HepG2 (cell line): ENCODE results near the gene COQ8A. TPM values are rescaled to one million over a fixed set of nuclear protein-coding genes. Genes with fewer than 3 reads are reported as not detected.

Source experiments
- ATAC-seq: fragments of 200-7000 bp; cut with Tn5 transposase; 3 replicates; pipeline ENCODE4 v1.9.1; 2020; ENCODE audit warnings: mild to moderate bottlenecking, moderate library complexity
- BruUV-seq: library from RNA; stranded (reverse); fragments of 400-500 nt; replicated peaks from 2 replicates; lab custom pipeline; 2021; lab: Mats Ljungman, UMichigan
- CTCF ChIA-PET: fragments of 300-600 bp; formaldehyde crosslinking; extraction: SDS; loops from one replicate; lab custom pipeline; 2021; ENCODE audit warnings: low total read pairs, inconsistent platforms, low intra/inter-chr PET ratio; lab: Yijun Ruan, JAX
- POLR2A ChIA-PET: fragments of 350-600 bp; sonication (Branson Sonifier 250); formaldehyde crosslinking; loops from one replicate; lab custom pipeline; 2020; ENCODE audit warnings: antibody characterized with exemption, inconsistent platforms; lab: Yijun Ruan, JAX
- DNase-seq: peaks from one replicate; pipeline ENCODE4 v3.0.0-alpha.2; 2015; ENCODE audit warnings: low spot score
- FAIRE-seq: peaks from 3 replicates; lab custom pipeline; 2011; peaks lifted over from hg19 to GRCh38; lab: Jason Lieb, UNC
- H2AFZ ChIP-seq: one replicate; pipeline ENCODE4 v1.6.1; 2011; ENCODE audit warnings: low read length, inconsistent platforms
- H3K27ac ChIP-seq: fragments of 300-600 bp; 3 replicates; pipeline ENCODE4 v1.8.0; 2011; ENCODE audit warnings: mixed run types, mild to moderate bottlenecking, mixed read lengths, low read length, inconsistent platforms; ENCODE audit not compliant: insufficient read depth; ENCODE audit errors: extremely low read length
- H3K27me3 ChIP-seq, 2 experiments: fragments of 200-600 bp in 1 of 2; 2 replicates in 1 of 2; 3 replicates in 1 of 2; pipeline versions ENCODE4 v1.6.0 to v1.8.0; 2011; ENCODE audit warnings: low read length in 2 of 2, mild to moderate bottlenecking in 2 of 2, moderate library complexity in 2 of 2, inconsistent platforms in 1 of 2; ENCODE audit not compliant: insufficient read depth in 2 of 2, control insufficient read depth in 1 of 2
- H3K36me3 ChIP-seq, 2 experiments: fragments of 200-600 bp in 1 of 2; replicated peaks in 1 of 2; 2 replicates in 1 of 2; 3 replicates in 1 of 2; pipeline versions ENCODE4 v1.5.1 to v1.8.0; 2011; ENCODE audit warnings: low read length in 2 of 2, inconsistent platforms in 1 of 2; ENCODE audit not compliant: insufficient read depth in 2 of 2, control insufficient read depth in 1 of 2
- H3K4me1 ChIP-seq: 2 replicates; pipeline ENCODE4 v1.5.1; 2012; ENCODE audit warnings: low read length, inconsistent platforms; ENCODE audit not compliant: insufficient read depth
- H3K4me2 ChIP-seq: 2 replicates; pipeline ENCODE4 v1.6.0; 2011; ENCODE audit warnings: low read depth, low read length, inconsistent platforms
- H3K4me3 ChIP-seq, 3 experiments: fragments of 200-600 bp in 1 of 3; sonication (generic), shearing (Covaris generic) in 1 of 3; replicated peaks in 1 of 3; 2 replicates each; pipeline ENCODE4 v1.5.1; 2011 to 2016; ENCODE audit warnings: low read length in 3 of 3, inconsistent platforms in 2 of 3, low read depth in 2 of 3, mild to moderate bottlenecking in 2 of 3, control low read depth in 1 of 3, mixed read lengths in 1 of 3; ENCODE audit not compliant: insufficient read depth in 1 of 3
- H3K79me2 ChIP-seq: one replicate; pipeline ENCODE4 v1.6.1; 2011; ENCODE audit warnings: low read length, inconsistent platforms; ENCODE audit not compliant: insufficient read depth
- H3K9ac ChIP-seq: 2 replicates; pipeline ENCODE4 v1.6.0; 2011; ENCODE audit warnings: mild to moderate bottlenecking, low read depth, low read length, inconsistent platforms; ENCODE audit not compliant: insufficient read depth
- H3K9me3 ChIP-seq: 2 replicates; pipeline ENCODE4 v1.5.1; 2012; ENCODE audit warnings: mild to moderate bottlenecking, low read length
- H4K20me1 ChIP-seq: 2 replicates; pipeline ENCODE4 v1.6.0; 2011; ENCODE audit warnings: inconsistent platforms, mild to moderate bottlenecking, low read length, moderate library complexity; ENCODE audit not compliant: insufficient read depth
- ADNP ChIP-seq: sonication (generic); formaldehyde crosslinking; IDR thresholded peaks from 2 replicates; pipeline ENCODE4 v1.4.0; 2020; ENCODE audit warnings: missing genetic modification reagents
- AGO2 ChIP-seq: fragments of 200-400 bp; formaldehyde crosslinking; optimal IDR thresholded peaks from 2 replicates; pipeline ENCODE3; 2017; ENCODE audit warnings: mild to moderate bottlenecking, low read depth, low read length, moderate library complexity
- DNMT1 ChIP-seq: sonication (generic); formaldehyde crosslinking; IDR thresholded peaks from 2 replicates; pipeline ENCODE4 v1.5.1; 2020; ENCODE audit warnings: mild to moderate bottlenecking, missing genetic modification reagents
- DPF2 ChIP-seq: sonication (generic); formaldehyde crosslinking; IDR thresholded peaks from 2 replicates; pipeline ENCODE4 v1.4.0; 2020; ENCODE audit warnings: mild to moderate bottlenecking, low read depth, missing genetic modification reagents, borderline replicate concordance
- ESRRA ChIP-seq: sonication (generic); formaldehyde crosslinking; IDR thresholded peaks from 2 replicates; pipeline ENCODE4 v1.5.1; 2020; ENCODE audit warnings: mild to moderate bottlenecking, low read depth, missing genetic modification reagents
- GZF1 ChIP-seq: sonication (generic); formaldehyde crosslinking; IDR thresholded peaks from 2 replicates; pipeline ENCODE4 v1.5.1; 2020; ENCODE audit warnings: mild to moderate bottlenecking, missing genetic modification reagents
- HMGXB4 ChIP-seq, 2 experiments: sonication (generic) in 1 of 2; formaldehyde crosslinking in 1 of 2; IDR thresholded peaks; 2 replicates each; pipeline versions ENCODE4 v1.4.0 to v1.6.1; 2018 to 2020; ENCODE audit warnings: missing genetic modification reagents in 2 of 2, borderline replicate concordance in 1 of 2, low read depth in 1 of 2, mild to moderate bottlenecking in 1 of 2, missing biosample characterization in 1 of 2
- MTA3 ChIP-seq: sonication (generic); formaldehyde crosslinking; IDR thresholded peaks from 2 replicates; pipeline ENCODE4 v1.4.0; 2020; ENCODE audit warnings: missing genetic modification reagents
- PHF20 ChIP-seq: sonication (generic); formaldehyde crosslinking; IDR thresholded peaks from 2 replicates; pipeline ENCODE4 v1.5.0; 2020; ENCODE audit warnings: mild to moderate bottlenecking, missing genetic modification reagents
- POLR2G ChIP-seq: fragments of 200-400 bp; formaldehyde crosslinking; IDR thresholded peaks from 2 replicates; pipeline ENCODE4 v1.6.1; 2018; ENCODE audit warnings: mild to moderate bottlenecking, low read depth, low read length, moderate library complexity
- SATB2 ChIP-seq: sonication (generic); formaldehyde crosslinking; IDR thresholded peaks from 2 replicates; pipeline ENCODE4 v1.5.0; 2020; ENCODE audit warnings: missing genetic modification reagents
- ZNF605 ChIP-seq: sonication (generic); formaldehyde crosslinking; IDR thresholded peaks from 2 replicates; pipeline ENCODE4 v1.8.0; 2022; ENCODE audit warnings: mild to moderate bottlenecking, missing genetic modification reagents
- WGBS: methylation state at CpG from one replicate; pipeline ENCODE4 v1.1.6; 2017; ENCODE audit warnings: low lambda C conversion rate; 5-methylcytosine and 5-hydroxymethylcytosine counted together
- in situ Hi-C: cut with HindIII; loops from 2 replicates; pipeline ENCODE4 v1.10.0; 2017; ENCODE audit warnings: low pct_unique_long_range_greater_than_20kb; ENCODE audit not compliant: extremely low pct_ligation_motif_present
- intact Hi-C: fragments of 100-400 bp; cut with micrococcal nuclease; formaldehyde crosslinking; loops from one replicate; pipeline ENCODE4 v1.10.0; 2022; ENCODE audit not compliant: unreplicated experiment
- polyA plus RNA-seq, 8 experiments: library from polyadenylated mRNA; depleted of rRNA in 3 of 8; stranded (reverse) in 7 of 8; unstranded in 1 of 8; fragments of >200 nt; fragmentation: Illumina TruSeq in 4 of 8; extraction: Trizol in 4 of 8; gene quantifications; 2 replicates each; pipeline versions ENCODE4 v1.2.1 to v1.2.3, GENCODE V29; 2011 to 2016; ENCODE audit warnings: low read depth in 4 of 8, missing spikeins in 1 of 8, mixed read lengths in 1 of 8; ENCODE audit not compliant: insufficient read depth in 1 of 8
- total RNA-seq, 5 experiments: library from RNA; depleted of rRNA; stranded (reverse); fragments of >200 nt; fragmentation: Illumina TruSeq; extraction: Trizol; gene quantifications; 2 replicates each; pipeline ENCODE4 v1.2.3, GENCODE V29; 2016; ENCODE audit warnings: low read depth in 1 of 5
- TF ChIP-seq, protein P1 (sequence below): sonication (generic); formaldehyde crosslinking; IDR thresholded peaks from 2 replicates; pipeline ENCODE4 v1.8.0; 2022; ENCODE audit warnings: missing genetic modification reagents, mild to moderate bottlenecking, inconsistent platforms, borderline replicate concordance
- TF ChIP-seq, protein P2 (sequence below): IDR thresholded peaks from 2 replicates; pipeline ENCODE4 v1.6.1; 2016; ENCODE audit warnings: missing genetic modification reagents, missing compliant biosample characterization

COQ8A gene
- total and polyA plus RNA-seq, 2 of the 13 experiments (the other 11 are each of a cell fraction or from before 2014, with no cell fraction given) = 60.4 to 88.7 TPM

- Histone ChIP-seq H4K20me1 (no peaks in the 10 kb centered on the region), H3K27ac (no peak overlapping the region), H3K4me1 (peaks cover 13% of the 10 kb centered on the region), H3K9ac (no peak overlapping the region), H3K27me3 (no peaks in the 10 kb centered on the region), H3K9me3 (no peaks in the 10 kb centered on the region), H2AFZ (no peak overlapping the region), H3K4me2 (no peak overlapping the region), H3K36me3 (peaks cover 30 to 69% of the 10 kb centered on the region in 2 experiments; a peak in 4 of 5 replicates), H3K4me3 (no peak overlapping the region), H3K79me2 (no peaks in the 10 kb centered on the region)
- WGBS = 100% methylated on average over 3 of the region's 5 CpGs
- ChIA-PET POLR2A (interaction anchor here (1.6 kb wide), 1 partner anchor 9 kb away, joined by 6 read pairs; no protein-coding TSS in a partner anchor), CTCF (no interaction called here)
- DNase-seq (no peak), FAIRE-seq (no peak), ATAC-seq (no peak)
- intact Hi-C loops (no loop called here), in situ Hi-C loops (no loop called here)
- no TSS peak for BruUV-seq
- TF ChIP-seq AGO2 (peak; percentile 64), DNMT1 (CRISPR knock-in tag) (no peak)
- TF ChIP-seq, all 625 proteins: peak for 1
Observed at GRCh38 chr1:226983992-226984364, 43.9 kb downstream of the COQ8A start.

GRCh38 chr1:226984521-226985238 is 44.6 kb downstream of the COQ8A start:
- FAIRE-seq = no peak
- in situ Hi-C loops (no loop called here), intact Hi-C loops (no loop called here)
- WGBS = 0% methylated on average over 1 of the region's 18 CpGs
- H3K79me2 ChIP-seq = no peaks in the 10 kb centered on the region
- no peaks in the 10 kb centered on the region for H3K27me3 ChIP-seq
- H3K27ac ChIP-seq = no peak overlapping the region
- H3K9me3 ChIP-seq = no peaks in the 10 kb centered on the region
- no peak overlapping the region for H3K4me2 ChIP-seq
- ATAC-seq = no peak
- H3K4me3 ChIP-seq = no peak overlapping the region
- no peak for DNase-seq
- no peak overlapping the region for H3K9ac ChIP-seq
- POLR2A ChIA-PET = no interaction called here
- peaks cover 20% of the 10 kb centered on the region for H3K4me1 ChIP-seq
- H3K36me3 ChIP-seq = peaks cover 28 to 62% of the 10 kb centered on the region in 2 experiments; a peak in 4 of 5 replicates
- CTCF ChIA-PET = no interaction called here
- BruUV-seq = no TSS peak
- H4K20me1 ChIP-seq = no peaks in the 10 kb centered on the region
- H2AFZ ChIP-seq = no peak overlapping the region
- no peak for TF ChIP-seq GZF1 (CRISPR knock-in tag)
- TF ChIP-seq, protein P1, sequence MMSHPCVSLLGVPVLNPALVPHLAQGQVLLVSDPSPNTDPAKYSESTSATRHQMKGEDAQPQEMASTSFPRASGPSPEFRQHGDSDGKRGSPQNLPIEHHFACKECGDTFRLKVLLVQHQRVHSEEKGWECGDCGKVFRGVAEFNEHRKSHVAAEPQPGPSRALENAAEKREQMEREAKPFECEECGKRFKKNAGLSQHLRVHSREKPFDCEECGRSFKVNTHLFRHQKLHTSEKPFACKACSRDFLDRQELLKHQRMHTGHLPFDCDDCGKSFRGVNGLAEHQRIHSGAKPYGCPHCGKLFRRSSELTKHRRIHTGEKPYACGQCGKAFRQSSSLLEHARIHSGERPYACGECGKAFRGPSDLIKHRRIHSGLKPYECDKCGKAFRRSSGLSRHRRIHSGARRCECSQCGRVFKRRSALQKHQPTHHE (CRISPR knock-in tag) = no peak
- no peak for TF ChIP-seq PHF20
- TF ChIP-seq AGO2 = peak; percentile 52
- no peak for TF ChIP-seq SATB2 (CRISPR knock-in tag)
- TF ChIP-seq, protein P2, sequence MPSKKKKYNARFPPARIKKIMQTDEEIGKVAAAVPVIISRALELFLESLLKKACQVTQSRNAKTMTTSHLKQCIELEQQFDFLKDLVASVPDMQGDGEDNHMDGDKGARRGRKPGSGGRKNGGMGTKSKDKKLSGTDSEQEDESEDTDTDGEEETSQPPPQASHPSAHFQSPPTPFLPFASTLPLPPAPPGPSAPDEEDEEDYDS (CRISPR knock-in tag) = no peak
- TF ChIP-seq ADNP (CRISPR knock-in tag) = no peak
- no peak for TF ChIP-seq DPF2
- TF ChIP-seq ESRRA (CRISPR knock-in tag) = no peak
- peak; percentile 37; the same call in 1 of the 2 replicates for TF ChIP-seq POLR2G
- no peak for TF ChIP-seq HMGXB4 (CRISPR knock-in tag; IDR thresholded peaks at IDR 0.05; ENCODE audit: borderline replicate concordance in 1 of 2, low read depth in 1 of 2)
- TF ChIP-seq ZNF605 (CRISPR knock-in tag) = no peak
- no peak for TF ChIP-seq MTA3 (CRISPR knock-in tag)
